ENCODE data around the gene BMPER. TPM values are rescaled to one million over a fixed set of nuclear protein-coding genes. Genes with fewer than 3 reads are reported as not detected.

The BMPER gene
- total RNA-seq, 3 donors from 2014 or later (not counting 1 experiment from before 2014, with no cell fraction given), result 0.32 to 0.64 (median 0.50) TPM

GRCh38 chr7:33918438-33919143 is 13.3 kb downstream of the BMPER start:
- TF ChIP-seq CTCF (IDR thresholded peaks at IDR 0.05), result no peak
- Histone ChIP-seq H3K36me3 (ENCODE audit: control insufficient read depth, insufficient read depth, low read length) (no peaks in the 10 kb centered on the region), H3K4me1 (ENCODE audit: control insufficient read depth, insufficient read depth, low read length) (no peaks in the 10 kb centered on the region), H3K27ac (ENCODE audit: low read length) (no peak overlapping the region), H3K9me3 (ENCODE audit: control insufficient read depth, insufficient read depth, low read length) (no peaks in the 10 kb centered on the region), H3K27me3 (ENCODE audit: control insufficient read depth, insufficient read depth, low read length) (no peaks in the 10 kb centered on the region), H3K4me3 (ENCODE audit: low read length) (no peak overlapping the region)
- Mint-ChIP-seq H3K36me3 (no peaks in the 10 kb centered on the region), H3K4me3 (no peak overlapping the region), H3K27me3 (ENCODE audit: low read depth in 2 of 2) (peaks cover 12 to 33% of the 10 kb centered on the region in 2 donors), H3K4me1 (no peaks in the 10 kb centered on the region), H3K27ac (no peak overlapping the region), H3K9me3 (no peaks in the 10 kb centered on the region)
- 60% methylated on average over 2 of the region's 3 CpGs for WGBS (ENCODE audit: insufficient coverage)
- ATAC-seq (no peak), DNase-seq (no peak)
- intact Hi-C loops (cut with micrococcal nuclease), result no loop called here

- intact Hi-C loops (cut with micrococcal nuclease), result no loop called here
- H3K27me3 ChIP-seq (ENCODE audit: control insufficient read depth, insufficient read depth, low read length), result no peaks in the 10 kb centered on the region
- no peaks in the 10 kb centered on the region for H3K36me3 Mint-ChIP-seq
- TF ChIP-seq CTCF (IDR thresholded peaks at IDR 0.05), result no peak
- no peaks in the 10 kb centered on the region for H3K4me1 ChIP-seq (ENCODE audit: control insufficient read depth, insufficient read depth, low read length)
- no peak overlapping the region for H3K27ac Mint-ChIP-seq
- peaks cover 19 to 42% of the 10 kb centered on the region in 2 donors for H3K27me3 Mint-ChIP-seq (ENCODE audit: low read depth in 2 of 2)
- no peak overlapping the region for H3K4me3 Mint-ChIP-seq
- H3K4me3 ChIP-seq (ENCODE audit: low read length), result no peak overlapping the region
- DNase-seq (no peak), ATAC-seq (no peak)
- H3K9me3 ChIP-seq (ENCODE audit: control insufficient read depth, insufficient read depth, low read length), result no peaks in the 10 kb centered on the region
- H3K27ac ChIP-seq (ENCODE audit: low read length), result no peak overlapping the region
- H3K36me3 ChIP-seq (ENCODE audit: control insufficient read depth, insufficient read depth, low read length), result no peaks in the 10 kb centered on the region
- no peaks in the 10 kb centered on the region for H3K9me3 Mint-ChIP-seq
- no peaks in the 10 kb centered on the region for H3K4me1 Mint-ChIP-seq
These were observed 14.1 kb downstream of the BMPER start for GRCh38 chr7:33919449-33919848.

- Histone ChIP-seq H3K36me3 (ENCODE audit: control insufficient read depth, insufficient read depth, low read length) (no peaks in the 10 kb centered on the region), H3K4me3 (ENCODE audit: low read length) (no peak overlapping the region), H3K9me3 (ENCODE audit: control insufficient read depth, insufficient read depth, low read length) (no peaks in the 10 kb centered on the region), H3K4me1 (ENCODE audit: control insufficient read depth, insufficient read depth, low read length) (no peaks in the 10 kb centered on the region), H3K27ac (ENCODE audit: low read length) (no peak overlapping the region), H3K27me3 (ENCODE audit: control insufficient read depth, insufficient read depth, low read length) (no peaks in the 10 kb centered on the region)
- no peaks in the 10 kb centered on the region for H3K9me3 Mint-ChIP-seq
- ATAC-seq (no peak), DNase-seq (no peak)
- no peak overlapping the region for H3K27ac Mint-ChIP-seq
- TF ChIP-seq CTCF (IDR thresholded peaks at IDR 0.05), result no peak
- no peak overlapping the region for H3K4me3 Mint-ChIP-seq
- H3K36me3 Mint-ChIP-seq, result no peaks in the 10 kb centered on the region
- peaks cover 21 to 44% of the 10 kb centered on the region in 2 donors for H3K27me3 Mint-ChIP-seq (ENCODE audit: low read depth in 2 of 2)
- H3K4me1 Mint-ChIP-seq, result no peaks in the 10 kb centered on the region
- WGBS (ENCODE audit: insufficient coverage), result 89% methylated on average over 17 of the region's 17 CpGs
- intact Hi-C loops (cut with micrococcal nuclease), result no loop called here
These were observed 16.0 kb downstream of the BMPER start for GRCh38 chr7:33921216-33921938.
